ENCODE results near the gene TM4SF1. TPM values are rescaled to one million over a fixed set of nuclear protein-coding genes. Genes with fewer than 3 reads are reported as not detected.
"Not testable (repeated sequence)": the region's sequence is repeated elsewhere in the genome, so short reads cannot be mapped to it uniquely, and the experiment has no call there.

The TM4SF1 gene
- total RNA-seq, 1 donor from 2014 or later: 149 TPM

DNA sequence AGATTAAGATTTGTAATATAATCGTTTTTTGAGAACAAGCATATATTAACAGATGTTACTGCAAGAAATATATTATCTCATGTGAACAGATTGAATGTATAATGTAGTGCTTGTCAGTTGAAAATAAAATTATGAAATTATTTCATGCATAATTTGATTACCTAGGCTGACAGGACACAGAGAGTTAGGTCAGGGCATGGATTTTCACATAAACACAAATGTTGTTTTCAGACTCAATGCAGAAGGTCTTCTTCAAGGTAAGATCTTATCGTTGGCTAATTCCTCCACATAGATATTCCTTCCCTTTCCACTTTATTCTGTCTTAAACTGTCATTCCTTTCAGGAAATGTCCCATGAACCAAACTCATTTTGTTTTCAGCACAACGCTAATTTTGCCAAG is 20.1 kb upstream of the TM4SF1 start:
- intact Hi-C loops (cut with DNase I): no loop called here
- no peak for DNase-seq (ENCODE audit: low spot score)
- no peak for ATAC-seq

DNA sequence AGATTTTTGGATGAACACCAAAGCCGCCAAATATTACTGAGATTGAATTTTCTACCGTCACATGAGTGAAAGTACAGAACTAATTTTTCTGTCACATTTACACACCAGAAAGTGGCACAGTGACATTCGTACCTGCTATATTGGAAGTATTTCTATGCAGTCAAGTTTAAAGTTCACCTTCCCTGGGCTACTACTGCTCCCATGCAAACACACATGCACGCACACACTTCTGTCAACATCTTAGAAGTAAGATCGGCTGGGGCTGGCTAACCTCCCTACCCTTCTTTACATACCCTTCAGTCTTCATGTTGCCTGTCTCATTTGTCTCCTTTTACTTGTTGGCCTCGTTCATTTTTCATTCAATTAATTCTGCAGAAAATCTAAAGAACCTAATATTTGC is 19.0 kb upstream of the TM4SF1 start:
- no peak for DNase-seq (ENCODE audit: low spot score)
- ATAC-seq: no peak
- intact Hi-C loops (cut with DNase I): no loop called here

DNA sequence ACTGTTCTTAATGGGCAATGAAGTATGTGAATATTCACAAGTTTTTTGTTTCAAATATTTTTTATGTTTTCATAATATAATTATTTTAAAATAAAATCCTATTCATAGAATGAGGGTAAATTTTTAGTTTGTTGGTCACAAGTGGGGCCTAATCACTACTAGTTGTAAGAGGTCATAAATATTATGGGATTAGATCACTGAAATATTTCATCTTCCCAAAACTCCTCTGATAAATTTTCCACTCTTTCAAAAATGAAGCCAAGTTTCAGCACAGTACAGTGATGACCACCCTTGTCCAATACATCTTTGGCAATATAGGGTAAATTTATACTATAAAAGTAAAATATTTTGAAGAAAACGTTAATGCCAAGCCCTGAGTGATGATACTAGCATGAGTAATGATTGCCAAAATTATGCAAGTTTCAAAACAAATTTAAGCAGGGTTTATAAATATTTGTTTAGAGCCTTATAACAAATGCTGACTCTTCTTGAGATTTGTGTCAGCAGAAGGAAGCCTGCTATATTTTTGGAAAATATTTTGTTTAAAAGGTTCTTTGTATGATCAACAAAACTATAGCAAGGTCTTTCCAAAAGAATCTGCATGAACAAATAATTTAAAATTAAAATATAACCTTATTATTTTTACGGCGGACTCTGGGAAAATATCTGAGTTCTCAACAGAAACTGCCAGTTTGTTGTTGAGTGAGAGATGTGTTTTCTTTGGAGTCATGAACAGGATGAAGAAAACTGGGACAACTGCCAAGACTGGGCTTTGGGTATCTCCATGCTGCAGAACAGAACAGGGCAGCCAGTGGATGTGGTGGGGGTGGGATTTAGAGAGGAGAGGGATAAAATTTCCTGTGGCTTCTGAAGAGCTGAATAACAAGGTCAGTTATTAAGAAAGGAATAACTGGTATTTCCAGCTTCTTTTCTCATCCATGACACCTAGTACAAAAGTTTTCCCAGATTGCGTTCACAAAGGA is 17.9 kb upstream of the TM4SF1 start:
- ATAC-seq (peak; percentile 66), DNase-seq (ENCODE audit: low spot score) (no peak)
- intact Hi-C loops (cut with DNase I): no loop called here

DNA sequence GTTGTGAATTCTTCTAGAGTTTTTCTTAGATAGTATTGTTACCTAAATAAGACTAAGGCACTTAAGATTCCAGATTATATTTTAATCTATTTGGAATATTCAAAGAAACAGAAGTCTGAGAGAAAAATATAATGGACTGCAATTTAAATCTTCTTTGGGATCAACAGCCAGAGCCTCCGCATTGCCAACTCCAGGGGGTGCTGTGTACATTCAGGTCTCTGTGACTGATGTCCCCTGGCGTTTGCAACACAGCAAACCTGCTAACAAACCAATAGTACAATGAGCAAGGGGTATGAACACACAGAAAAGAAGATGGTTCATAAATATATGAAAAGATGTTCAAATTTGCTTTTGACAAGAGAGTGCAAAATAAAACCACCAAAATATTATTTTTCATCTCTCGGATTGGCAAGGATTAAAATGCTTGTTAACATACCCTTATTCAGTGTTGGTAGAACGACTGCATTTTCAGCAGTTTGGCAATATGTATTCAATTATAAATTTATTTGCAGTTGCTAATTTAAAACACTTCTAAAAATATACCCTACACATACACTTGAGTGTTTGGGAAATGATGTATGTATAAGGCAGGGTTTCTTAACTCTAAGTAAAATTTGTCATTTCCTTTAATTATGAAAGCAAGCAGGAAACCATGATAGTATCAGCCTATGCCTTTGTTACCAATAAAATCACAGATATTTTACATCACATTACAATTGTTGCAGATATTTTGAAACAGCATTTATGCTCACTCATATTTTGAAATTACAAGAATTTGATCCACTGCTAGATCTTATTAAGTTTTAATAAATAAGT is 16.1 kb upstream of the TM4SF1 start:
- DNase-seq (ENCODE audit: low spot score) (peak; percentile 72), ATAC-seq (peak; percentile 87)
- intact Hi-C loops (cut with DNase I): no loop called here

DNA sequence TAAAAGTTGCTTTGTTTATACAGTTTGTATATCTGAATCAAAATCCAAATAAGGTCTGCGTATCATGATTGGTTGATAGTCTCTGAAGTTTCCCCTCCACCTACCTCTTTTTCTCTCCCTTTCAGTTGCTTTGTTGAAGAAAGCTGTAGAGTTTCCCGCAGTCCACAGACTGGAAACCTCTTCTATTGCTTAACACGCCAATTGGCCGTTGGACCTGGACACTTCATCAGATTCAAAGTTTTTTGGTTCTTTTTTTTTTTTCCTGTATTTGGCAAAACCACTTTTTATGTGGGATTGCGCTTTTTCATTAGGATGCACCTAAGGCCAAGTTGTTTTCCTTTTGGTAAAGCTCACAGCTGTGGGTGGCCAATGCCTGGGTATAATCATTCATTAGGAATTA is 14.5 kb upstream of the TM4SF1 start:
- ATAC-seq: no peak
- intact Hi-C loops (cut with DNase I): no loop called here
- DNase-seq (ENCODE audit: low spot score): no peak

DNA sequence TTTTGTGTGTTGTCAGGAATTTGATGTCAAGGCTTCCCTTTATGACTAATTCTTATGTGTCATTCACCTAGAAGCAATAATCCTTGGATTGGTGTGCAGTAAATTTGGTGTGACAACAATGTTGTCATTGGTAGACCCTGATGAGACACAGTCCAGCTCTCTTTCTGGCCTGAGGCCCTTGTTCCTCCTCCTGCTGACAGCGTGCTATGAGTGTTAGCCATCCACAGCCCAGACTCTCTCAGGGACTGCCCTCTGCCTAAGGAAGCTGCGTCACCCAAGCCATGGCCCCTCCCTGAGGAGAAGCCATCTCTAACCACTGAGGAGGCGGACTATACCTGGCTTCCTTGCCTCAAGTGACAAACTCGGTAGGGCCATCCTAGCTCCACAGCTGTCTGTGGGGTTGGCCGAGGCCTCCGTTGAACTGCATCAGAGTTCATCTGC is 13.3 kb upstream of the TM4SF1 start:
- DNase-seq (ENCODE audit: low spot score) (no peak), ATAC-seq (no peak)
- intact Hi-C loops (cut with DNase I): no loop called here

DNA sequence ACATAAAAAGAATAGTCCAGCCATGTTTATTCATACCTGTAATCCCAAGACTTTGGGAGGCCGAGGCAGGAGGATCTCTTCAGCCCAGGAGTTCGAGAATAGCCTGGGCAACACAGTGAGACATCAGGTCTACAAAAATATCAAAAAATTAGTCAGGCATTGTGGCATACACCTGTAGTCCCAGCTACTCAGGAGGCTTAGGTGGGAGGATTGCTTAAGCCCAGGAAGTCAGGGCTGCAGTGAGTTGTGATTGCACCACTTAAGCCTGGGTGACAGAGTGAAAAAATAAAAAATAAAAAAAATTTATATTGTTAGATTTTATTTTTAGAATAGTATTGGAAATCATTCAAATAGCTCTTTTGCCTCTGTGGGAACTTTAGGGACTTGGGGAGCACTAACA is 12.8 kb upstream of the TM4SF1 start:
- ATAC-seq: no peak
- no peak for DNase-seq (ENCODE audit: low spot score)
- intact Hi-C loops (cut with DNase I): no loop called here

DNA sequence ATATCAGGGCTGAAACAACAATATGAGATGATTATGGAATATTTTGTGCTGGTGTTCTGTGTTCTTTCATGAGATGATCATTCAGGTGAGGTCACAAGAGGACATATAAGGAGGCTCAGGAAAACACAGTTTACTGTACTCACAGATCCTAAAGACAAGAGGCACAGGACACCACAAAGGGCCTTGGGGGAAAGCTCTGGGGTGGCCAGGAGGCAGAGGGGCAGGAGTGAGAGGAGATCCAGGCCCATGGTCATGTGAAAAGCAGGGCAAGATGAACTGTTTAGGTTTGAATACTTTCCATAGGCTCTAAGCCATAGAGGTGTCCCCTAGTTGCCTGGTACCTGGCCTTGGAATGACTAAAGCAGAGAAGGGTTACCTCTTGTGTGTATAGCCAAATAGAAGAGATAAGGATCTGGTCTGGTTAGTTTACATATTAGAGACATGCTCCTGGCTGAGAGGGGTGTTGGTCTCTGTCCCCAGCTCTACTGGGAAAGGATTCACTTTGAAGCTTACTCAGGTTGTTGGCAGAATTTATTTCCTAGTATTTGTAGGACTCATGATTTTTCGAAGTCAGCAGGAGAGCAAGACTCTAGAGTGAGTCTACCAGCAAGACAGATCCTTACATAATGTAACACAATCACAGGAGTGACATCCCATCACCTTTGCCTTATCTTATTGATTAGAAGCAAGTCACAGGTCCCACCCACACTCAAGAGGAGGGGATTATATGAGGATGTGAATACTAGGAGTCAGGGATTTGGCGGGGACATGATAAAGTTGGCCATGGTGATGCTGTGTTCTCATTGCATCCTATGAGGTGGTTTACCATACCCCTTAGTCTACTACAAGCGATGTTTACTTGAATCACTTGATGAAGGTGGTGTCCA is 11.3 kb upstream of the TM4SF1 start:
- DNase-seq (ENCODE audit: low spot score) (no peak), ATAC-seq (no peak)
- intact Hi-C loops (cut with DNase I): no loop called here

DNA sequence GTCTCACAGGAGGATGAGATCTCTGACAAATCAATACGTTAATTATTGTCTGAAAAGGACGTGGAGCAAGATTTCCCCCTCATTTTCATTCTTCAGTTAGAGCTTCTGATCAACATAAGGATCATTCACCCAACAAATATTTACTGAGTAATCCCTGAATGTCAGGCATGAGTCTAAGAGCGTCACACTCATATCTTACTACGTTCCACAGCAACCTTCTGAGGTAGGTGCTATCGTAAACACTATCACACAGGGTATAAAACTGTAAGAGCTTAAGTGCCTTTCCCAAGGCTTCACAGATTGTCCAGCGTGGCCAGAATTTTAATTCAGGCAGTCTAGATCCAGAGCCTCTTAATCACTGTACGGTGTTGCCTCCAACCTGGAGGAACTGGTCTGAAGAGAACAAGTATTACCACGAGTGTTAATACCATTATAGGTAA is 10.6 kb upstream of the TM4SF1 start:
- intact Hi-C loops (cut with DNase I): no loop called here
- DNase-seq (ENCODE audit: low spot score): no peak
- no peak for ATAC-seq

DNA sequence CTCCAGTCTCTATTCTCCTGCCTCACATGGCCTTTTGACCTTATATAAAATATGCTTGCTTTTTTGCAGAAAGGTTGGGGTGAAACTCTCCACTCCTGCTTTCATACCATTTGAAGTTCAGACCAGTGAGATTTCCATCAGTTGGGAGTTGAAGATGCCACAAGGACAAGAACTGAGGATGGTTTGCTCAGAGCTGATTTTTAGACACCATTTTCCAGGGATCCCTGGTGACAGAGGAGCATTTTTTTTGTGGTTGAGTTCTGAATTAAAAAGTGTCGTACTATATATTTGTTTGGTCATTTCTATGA is 8.8 kb upstream of the TM4SF1 start:
- ATAC-seq (no peak), DNase-seq (ENCODE audit: low spot score) (no peak)
- intact Hi-C loops (cut with DNase I): no loop called here

DNA sequence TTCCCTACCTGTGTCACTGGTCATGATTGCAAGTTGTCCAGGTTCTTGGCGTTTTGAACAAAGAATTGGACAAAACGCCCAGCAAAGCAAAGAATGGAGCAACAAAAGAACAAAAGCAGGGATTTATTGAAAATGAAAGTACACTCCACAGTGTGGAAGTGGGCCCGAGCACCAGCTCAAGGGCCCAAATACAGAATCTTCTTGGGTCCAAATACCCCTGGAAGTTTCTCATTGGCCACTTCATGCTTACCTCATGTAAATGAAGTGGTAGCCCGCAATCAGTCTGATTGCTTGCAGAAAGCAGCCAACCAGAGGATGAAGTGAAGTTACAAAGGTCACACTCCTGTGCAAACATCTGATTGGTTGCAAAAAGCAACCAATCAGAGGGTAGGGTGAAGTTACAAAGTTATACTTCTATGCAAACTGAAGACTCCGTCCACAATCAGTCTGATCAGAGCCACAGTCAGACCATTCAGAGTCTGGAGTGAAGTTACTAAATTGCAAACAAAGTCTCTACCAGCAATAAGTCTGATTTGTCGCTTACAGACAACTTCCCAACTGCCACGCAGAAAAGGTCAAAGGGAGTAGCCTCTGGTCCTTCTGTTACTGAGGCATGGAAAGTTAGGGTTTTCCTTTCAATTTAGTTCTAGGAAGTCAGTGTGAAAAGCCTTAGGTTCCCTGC is 8.3 kb upstream of the TM4SF1 start:
- intact Hi-C loops (cut with DNase I): no loop called here
- no peak for DNase-seq (ENCODE audit: low spot score)
- no peak for ATAC-seq

DNA sequence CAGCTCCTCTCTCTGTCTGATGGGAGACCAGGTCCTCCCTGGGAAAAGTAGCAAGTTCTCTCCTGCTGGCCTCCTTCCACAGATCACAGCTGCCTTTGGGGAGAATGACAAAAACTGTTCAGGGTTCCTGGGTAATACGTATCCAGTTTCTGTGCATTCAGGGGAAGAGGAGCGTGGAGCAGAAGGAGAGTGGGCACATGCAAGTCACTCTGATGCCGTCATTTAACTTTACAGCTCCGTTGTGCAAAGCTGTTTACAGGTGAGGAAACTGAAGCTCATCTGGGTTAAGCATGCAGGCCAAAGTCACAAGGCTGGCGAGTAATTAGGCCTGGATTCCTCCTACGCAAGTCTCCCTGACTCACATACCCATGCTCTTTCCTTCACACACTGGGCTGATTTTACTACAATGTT is 7.5 kb upstream of the TM4SF1 start:
- ATAC-seq: peak; percentile 37
- DNase-seq (ENCODE audit: low spot score): no peak
- intact Hi-C loops (cut with DNase I): no loop called here

DNA sequence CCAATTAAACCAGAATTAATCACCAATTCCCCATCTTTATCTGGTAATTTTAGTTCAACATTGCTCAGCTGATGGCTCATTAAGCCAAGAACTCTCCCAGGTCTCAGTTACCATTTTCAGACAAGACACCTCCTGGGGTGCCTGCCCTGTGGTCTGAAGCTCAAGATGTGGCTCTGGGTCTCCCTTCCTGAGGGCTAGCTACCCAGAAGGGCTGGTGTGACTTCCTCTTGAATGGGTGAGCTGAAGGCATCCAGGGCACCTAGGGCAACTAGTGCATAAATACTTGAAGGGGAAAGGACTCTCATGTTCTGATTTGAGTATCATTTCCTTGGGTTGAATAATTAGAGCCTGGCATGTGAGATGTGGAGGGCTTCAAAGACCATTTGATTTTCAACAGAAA is 6.7 kb upstream of the TM4SF1 start:
- DNase-seq (ENCODE audit: low spot score) (no peak), ATAC-seq (no peak)
- intact Hi-C loops (cut with DNase I): no loop called here

DNA sequence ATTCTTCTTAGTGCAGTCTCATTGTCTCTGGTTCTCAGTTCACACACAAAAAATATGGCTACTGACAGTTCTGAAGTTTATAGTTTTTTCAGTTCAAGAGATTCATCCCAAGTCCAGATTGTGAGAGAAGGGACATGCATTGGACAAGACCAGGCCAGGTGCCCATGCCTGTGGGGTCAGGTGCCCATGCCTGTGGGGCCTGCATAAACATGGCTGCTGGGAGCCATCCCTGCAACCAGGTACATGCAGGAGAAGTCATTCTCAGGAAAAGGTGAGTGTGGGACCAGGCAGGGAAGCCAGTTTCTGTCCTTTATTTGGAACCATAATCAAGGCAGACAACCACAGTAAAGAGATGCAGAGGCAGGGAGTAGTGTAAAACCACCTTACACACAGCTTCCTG is 6.3 kb upstream of the TM4SF1 start:
- ATAC-seq: no peak

DNA sequence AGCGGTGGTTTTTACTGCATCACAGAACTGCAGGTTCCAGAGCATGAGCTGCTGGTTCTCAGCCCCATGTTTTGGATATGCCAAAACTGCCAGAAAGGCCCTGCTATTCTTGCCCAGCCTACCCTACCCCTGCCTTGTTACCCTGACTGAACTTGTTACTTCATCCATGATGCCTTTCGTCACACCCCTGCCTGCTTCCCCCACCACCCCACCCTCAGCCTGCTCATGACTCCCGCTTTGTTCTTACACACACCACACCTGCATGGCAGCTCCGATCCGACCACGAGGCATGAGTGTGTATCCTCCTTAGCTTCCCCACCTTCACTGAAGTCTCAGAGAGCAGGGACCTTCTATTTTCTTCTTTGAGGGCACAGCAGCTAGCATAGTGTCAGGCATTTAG is 5.1 kb upstream of the TM4SF1 start:
- intact Hi-C loops (cut with DNase I): no loop called here
- ATAC-seq (no peak), DNase-seq (ENCODE audit: low spot score) (no peak)

More for the DNA sequence above, 6.3 kb upstream of the TM4SF1 start:
- no peak for DNase-seq (ENCODE audit: low spot score)
- intact Hi-C loops (cut with DNase I): no loop called here

DNA sequence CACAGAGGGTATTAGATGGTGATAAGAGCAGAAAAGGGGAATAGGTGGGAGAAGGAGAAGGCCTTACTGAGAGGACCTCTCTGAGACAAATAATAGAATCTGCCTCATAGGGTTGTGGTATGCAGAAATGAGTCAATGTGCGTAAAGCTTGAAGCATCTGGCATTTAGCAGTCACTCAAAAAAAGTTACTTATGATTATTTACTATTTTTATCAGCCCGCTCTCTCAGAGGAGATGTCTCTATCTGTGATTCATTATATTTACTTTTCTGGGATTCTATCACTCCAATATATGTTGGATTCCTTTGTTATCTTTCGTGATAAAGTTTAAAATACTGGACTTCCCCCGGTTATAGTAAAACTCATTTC is 4.6 kb upstream of the TM4SF1 start:
- intact Hi-C loops (cut with DNase I): no loop called here
- DNase-seq (ENCODE audit: low spot score) (no peak), ATAC-seq (no peak)

DNA sequence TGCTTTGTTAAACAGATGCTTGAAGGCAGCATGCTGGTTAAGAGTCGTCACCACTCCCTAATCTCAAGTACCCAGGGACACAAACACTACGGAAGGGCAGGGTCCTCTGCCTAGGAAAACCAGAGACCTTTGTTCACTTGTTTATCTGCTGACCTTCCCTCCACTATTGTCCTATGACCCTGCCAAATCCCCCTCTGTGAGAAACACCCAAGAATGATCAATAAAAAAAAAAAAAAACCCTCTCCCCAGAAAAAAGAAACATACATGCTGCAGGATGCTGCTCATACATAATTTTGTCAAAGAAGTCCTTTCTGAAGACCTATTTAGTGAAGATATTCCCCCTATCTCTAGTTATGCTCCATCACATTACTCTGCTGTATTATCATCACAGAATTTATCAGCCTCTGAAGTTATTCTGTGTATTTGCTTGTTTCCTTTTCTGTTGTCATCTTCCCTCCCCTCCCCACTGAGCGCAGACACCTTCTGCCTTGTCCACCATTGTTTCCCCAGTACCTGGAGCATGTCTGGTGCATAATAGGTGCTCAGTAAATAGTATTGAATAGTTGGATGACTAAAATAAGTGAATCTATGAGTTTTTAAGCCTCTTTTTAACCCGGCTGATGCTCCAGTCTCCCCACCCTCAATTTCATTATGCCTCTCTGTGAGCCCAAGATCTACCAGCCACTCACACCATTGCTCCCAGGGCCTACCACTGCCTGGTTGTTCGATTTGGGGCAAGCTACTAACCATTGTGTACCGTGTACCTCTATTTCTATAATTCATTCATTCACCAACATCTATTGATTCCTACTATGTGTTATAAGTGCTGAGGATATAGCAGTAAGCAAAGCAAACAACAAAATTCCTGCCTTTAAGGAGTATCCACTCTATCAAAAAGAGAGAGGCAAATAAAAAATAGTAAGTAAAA is 4.0 kb upstream of the TM4SF1 start:
- DNase-seq (ENCODE audit: low spot score) (no peak), ATAC-seq (no peak)
- intact Hi-C loops (cut with DNase I): no loop called here

DNA sequence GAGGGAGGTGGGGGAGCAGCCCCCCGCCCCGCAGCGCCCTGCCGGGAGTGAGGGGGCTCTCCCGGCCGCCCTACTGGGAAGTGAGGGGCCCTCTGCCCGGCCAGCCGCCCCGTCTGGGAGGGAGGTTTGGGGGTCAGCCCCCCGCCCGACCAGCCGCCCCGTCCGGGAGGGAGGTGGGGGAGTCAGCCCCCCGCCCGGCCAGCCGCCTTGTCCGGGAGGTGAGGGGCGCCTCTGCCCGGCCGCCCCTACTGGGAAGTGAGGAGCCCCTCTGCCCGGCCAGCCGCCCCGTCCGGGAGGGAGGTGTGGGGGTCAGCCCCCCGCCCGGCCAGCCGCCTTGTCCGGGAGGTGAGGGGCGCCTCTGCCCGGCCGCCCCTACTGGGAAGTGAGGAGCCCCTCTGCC is 2.8 kb upstream of the TM4SF1 start:
- DNase-seq (ENCODE audit: low spot score); ATAC-seq; intact Hi-C loops (cut with DNase I): not testable (repeated sequence)
